Activated CD8-positive, alpha-beta memory T cell treated with anti-CD3 and anti-CD28 coated beads for 24 hours (primary cell): ENCODE measurements around the gene CDK5RAP1.

Source experiments
- DNase-seq: peaks from one replicate; pipeline ENCODE4 v3.0.0-alpha.2; 2020

Gene CDK5RAP1

DNA sequence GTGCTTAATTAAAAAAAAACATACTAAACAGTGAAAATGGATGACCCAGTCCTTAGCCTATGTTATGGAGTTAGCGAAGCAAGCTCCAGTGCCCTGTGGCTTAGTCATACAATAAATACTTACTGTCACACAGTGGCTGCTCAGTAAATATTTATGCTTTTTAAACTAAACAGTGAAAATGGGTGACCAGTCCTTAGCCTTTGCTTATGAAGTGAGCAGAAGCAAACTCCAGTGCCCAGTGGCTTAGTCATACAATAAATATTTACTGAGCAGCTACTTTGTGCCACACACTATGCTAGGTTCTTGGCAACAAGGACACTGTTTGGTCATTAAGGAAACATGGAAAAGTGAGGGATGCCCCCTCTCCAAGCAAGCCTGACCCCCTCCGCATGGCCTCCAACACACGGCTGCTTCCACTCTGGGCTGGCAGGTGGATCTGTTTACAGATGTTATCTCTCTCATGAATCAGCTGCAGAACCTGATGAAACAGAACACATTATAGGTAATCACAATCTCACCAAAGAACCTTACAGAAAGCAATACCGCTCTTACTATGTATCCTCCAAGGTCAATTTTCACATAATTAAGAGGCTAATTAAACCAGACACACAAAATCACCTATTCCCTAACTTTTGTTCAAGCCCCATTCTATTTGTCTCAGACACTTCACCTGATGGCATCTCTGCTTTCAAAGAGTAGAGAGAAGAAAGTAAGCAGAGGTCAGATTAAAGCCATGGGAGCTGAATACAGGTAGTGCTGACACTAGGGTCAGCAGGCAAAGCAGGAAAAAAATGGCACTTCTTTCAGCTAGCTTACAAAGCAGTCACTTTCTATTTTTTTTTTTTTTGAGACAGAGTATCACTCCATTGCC, 27.3 kb downstream of the CDK5RAP1 start:
- no peak for DNase-seq

DNA sequence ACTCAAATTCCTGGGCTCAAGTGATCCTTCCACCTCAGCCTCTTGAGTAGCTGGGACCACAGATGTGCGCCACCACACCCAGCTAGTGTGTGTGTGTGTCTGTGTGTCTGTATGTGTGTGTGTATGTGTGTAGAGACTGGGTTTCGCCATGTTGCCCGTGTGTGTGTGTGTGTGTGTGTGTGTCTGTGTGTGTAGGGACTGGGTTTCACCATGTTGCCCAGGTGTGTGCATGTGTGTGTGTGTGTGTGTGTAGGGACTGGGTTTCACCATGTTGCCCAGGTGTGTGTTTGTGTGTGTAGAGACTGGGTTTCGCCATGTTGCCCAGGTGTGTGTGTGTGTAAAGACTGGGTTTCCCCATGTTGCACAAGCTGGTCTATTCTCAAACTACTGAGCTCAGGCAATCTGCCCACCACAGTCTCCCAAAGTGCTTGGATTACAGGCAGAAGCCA, 28.3 kb downstream of the CDK5RAP1 start:
- DNase-seq: no peak

DNA sequence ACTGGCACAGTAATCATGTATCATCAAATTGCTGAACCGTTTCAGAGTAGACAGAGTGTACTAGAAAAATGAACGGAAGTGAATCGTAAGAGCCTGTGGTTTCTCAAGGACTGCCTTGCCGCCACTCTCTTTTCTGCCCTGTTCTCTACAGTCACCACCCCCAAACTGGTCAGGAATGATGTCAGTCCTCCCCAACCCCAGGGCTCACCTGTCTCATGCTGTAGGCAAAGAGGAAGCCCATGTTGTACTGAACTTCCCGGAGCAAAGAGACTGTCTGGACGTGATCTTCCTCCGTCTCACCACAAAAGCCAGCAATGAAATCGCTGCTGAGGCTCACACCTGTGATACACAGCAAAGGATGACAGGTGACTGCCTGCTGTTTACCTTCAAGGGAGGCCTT, 31.0 kb downstream of the CDK5RAP1 start:
- peak; percentile 58 for DNase-seq

DNA sequence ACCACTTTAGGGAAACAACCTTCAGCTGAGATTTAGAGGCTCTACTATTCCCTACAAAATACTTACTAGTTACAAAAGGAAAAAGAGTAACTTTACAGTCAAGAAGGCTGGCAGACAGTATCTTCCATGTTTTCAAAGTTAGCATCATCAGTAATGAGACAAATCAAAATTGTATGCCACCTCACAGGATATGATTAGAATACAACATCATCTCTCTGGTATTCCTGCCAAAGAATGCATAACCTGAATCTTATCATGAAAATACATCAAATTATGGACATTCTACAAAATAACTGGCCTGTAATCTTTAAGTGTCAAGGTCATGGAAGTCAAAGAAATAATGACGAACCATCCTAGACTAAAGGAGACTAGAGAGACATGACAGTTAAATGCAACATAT, 38.4 kb downstream of the CDK5RAP1 start:
- no peak for DNase-seq

DNA sequence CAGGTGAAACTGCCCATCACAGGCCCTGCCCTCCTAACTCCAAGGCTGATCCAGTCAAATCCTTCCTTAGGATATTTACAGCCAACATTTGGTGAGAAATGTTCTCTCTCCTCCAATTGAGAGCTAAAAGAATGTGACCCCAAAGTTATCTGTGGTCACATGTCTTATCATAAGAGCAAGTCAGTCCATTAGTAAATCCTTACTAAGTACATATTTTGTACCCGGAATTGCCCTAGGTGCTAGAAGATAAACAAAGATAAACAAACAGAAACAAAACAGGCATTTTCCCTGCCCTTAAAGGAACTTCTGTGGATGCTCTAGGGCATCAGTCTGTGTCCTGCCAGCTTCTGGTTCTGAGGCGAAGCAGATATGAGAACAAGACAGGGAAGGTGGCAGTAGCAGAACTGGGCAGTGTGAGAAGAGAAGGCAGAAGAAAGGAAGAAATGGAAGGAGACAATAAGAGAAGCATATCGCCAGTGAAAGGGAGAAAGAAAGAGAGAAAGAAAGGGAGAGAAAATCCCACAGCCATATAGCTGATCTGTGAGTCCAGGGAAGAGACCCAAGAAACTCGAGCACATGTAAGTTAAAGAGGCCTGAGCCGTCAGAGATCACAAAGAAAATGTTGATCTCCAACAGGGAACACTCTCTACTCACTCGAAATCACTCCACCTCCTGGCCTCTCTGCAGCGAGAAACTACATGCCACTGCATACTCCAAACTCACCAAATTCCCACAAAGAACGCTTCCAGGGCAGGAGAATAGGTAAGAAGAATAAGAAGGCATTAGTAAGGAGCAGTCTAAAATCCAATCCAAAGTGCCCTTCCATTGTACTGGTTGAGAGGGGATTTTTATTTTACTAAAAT, 41.7 kb downstream of the CDK5RAP1 start:
- no peak for DNase-seq

DNA sequence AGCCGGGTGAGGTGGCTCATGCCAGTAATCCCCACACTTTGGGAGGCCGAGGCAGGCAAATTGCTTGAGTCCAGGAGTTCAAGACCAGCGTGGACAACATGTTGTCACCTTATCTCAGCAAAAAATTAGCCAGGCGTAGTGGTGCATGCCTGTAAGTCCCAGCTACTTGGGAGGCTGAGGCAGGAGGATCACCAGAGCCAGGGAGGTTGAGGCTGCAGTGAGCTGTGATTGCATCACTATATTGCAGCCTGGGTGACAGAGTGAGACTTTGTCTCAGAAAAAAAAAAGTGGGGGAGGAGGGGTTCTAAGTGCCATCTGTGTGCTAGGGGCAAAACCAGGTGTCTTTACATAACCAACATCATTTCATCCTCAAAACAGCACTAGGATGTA, 48.3 kb downstream of the CDK5RAP1 start:
- DNase-seq: no peak

DNA sequence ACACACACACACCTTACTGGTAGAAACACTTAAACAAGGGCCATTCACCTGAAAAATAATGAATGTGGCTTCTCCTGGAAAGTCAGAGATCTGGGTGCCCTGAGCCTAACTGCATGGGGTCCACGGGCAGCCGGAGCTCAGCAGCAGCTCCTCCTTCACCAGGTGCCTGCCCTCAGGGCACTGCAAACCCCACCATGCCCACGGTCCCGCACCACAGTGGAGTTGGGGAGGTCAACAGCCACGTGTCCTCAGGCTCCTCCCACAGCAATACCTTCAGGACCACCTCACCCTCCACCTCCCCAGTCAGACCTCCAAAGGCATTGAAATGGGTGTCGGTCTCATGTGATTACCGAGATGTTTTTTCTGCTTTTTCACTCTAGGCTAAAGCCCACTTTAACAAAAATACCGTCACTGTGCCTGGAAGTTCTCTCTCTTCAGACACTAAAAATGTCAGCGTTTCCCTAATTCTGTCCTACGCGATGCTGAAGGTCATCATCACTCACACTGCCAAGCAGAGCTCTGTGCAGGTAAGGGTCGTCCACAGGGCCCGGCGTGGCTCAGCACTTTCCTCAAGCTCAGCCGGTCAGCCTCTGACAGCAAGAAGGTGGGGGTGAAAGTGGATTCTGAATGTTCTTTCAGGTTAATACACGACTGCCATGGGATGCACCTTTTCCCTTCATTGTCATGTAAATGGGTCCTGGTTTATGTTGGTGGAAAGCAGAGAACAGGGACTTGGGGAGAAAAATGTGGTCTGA, 48.9 kb downstream of the CDK5RAP1 start:
- DNase-seq: no peak

DNA sequence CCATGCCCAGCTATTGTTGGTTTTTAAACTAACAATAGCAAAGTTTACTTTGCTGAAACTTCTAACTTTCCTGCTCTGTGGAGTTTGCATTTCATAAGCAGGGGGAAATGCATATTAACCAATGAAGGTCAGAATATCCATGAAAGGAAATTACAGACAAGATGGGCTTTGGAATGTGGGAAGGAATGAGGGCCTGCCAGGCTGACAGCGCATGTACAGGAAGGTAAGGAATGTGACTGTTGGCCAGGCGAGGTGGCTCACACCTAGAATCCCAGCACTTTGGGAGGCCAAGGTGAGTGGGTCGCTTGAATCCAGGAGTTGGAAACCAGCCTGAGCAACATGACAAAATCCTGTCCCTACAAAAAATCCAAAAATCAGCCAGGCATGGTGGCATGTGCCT, 49.6 kb downstream of the CDK5RAP1 start:
- DNase-seq: no peak

DNA sequence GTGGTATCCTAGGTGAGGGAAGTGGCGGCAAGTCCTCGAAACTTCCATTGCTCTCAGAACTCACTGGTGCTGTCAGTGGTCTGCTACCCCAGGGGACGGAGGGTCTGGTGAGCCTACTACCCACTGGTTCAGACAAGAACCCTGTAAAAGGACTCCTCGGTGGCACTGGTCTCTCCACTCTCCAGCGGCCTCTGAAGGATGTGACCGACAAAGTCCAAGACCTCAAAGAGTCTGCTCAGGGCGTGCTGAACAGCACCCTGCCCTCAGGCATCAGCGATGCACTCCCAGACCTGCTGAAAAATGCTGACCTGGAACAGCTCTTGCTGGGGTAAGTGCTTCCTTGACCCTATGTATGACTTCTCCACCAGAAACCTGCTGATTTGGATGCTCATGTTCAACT, 51.8 kb downstream of the CDK5RAP1 start:
- no peak for DNase-seq

DNA sequence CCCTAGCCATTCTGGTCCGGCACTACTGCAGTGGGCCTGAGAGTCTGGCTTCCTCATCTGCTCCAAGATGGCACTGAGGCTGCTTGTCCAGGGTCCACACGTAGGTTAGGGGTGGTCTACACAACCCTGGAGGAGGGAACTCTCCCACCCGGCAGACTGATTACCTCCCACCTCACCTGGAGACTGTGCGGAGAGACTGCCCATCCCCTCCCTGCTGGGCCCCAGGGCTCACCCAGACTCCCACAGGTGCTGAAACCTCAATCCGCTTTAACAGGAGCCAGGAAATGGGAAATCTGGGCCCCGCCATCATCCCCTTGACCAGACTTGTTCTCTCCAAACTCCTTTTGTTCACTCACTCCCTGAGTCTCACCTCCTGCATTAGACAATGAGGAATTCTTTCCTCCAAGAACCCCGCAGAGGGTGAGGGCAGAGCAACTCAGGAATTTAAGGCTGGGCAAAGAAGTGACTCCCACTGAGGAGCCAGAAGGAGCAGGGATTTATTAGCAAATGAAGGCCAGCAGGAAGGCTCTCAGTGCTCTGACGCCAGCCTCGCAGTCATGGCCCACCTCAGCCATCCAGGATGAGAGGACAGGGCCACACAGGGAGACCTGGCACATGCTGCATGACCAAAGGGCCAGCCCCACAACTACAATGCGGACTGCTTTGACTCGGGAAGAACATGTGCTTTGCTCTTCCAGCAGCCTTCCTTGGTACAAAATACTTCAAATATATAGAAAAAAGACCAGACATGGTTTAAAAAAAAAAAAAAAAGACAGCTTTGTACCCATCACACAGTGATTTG, 53.0 kb downstream of the CDK5RAP1 start:
- DNase-seq: no peak

DNA sequence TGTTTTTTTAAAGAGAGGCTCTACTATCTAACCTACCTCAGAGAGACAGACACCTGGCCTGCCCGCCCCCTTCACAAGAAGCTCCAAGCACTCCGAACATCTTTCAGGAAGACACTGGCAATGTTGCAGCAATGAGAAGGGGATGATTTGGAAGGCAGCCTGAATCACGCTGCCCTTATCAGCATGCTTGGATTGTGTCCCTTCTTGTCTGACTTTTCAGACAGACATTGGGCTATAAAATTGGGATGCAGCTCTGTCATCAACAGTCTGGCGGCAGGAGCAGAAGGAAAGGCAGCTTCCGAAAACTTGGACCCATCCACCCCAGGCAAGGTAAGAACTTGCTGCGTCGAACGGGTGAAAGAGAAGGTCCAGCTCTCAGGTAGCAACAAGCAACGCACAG, 56.0 kb downstream of the CDK5RAP1 start:
- no peak for DNase-seq

DNA sequence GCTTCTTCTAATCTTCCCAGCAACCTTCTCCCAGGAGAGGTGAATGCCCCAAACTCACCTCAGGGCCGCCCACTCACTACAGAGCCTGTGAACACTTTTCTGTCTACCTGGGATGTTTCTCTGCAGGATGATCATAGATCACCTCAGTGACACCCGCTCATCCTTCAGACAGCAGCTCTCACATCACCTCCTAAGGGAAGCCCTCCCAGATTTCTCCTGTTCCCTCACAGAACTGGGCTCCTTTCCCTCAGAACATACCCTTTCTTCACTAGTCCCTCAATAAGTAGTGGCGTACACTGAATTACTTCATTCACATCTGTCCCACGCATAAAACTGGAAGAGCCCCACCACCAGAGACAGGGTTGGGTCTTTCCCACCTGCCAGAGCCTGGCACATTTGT, 57.8 kb downstream of the CDK5RAP1 start:
- no peak for DNase-seq

DNA sequence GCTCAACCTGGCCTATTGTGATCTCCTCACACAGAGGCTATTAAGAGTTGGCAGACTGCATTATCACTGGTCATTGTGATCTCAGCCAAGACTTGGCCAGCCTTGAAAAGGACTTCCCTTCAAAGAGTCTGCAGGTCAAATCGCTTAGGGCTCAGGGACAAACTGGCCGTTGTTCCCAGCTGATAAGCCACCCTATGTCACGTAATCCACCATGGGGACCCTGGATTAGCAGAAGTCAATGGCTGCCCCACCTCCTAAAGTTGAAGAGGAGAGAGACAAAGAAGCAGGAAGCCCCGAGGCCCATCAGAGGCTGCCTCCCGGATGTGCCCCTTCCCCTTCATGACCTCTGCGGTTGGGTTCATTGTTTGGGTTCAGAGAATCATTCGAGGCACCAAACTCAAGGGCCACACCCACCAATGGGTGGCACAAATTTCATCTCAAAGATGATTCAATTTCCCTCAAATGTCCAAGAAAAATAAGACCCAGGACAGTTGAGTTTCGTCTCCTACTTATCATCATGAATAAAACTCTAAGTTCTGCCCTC, 61.7 kb downstream of the CDK5RAP1 start:
- no peak for DNase-seq

DNA sequence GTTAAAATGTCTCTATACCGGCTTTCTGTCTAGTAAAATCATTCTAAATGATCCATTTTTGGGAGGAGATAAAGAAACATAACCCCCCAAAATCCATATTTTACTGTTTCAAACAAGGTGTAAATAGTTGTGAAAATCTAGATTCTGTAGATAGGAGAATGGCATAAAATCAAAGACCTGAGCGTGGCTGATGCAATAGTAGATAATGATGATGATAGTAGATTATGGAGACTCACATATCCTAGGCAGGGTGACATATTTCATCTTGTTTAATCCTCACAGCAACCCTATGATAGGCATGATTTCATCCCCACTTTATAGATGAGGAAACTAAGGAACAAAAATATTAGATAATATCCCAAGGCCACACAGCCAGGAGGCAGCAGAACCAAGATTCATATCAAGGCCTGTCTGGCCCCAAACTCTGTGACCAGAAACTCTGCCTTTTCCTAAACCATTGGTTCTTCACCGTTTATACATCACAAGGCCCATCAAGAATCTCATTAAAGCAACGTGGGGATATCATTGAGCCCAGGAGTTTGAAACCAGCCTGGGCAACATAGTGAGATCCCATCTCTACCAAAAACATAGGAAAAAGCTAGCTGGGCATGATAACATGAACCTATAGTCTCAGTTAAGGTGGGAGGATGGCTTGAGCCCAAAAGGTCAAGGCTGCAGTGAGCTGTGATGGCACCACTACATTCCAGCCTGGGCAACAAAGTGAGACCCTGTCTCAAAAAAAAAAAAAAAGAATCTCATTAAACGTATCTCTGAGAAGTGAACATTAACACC, 62.7 kb downstream of the CDK5RAP1 start:
- DNase-seq: no peak

DNA sequence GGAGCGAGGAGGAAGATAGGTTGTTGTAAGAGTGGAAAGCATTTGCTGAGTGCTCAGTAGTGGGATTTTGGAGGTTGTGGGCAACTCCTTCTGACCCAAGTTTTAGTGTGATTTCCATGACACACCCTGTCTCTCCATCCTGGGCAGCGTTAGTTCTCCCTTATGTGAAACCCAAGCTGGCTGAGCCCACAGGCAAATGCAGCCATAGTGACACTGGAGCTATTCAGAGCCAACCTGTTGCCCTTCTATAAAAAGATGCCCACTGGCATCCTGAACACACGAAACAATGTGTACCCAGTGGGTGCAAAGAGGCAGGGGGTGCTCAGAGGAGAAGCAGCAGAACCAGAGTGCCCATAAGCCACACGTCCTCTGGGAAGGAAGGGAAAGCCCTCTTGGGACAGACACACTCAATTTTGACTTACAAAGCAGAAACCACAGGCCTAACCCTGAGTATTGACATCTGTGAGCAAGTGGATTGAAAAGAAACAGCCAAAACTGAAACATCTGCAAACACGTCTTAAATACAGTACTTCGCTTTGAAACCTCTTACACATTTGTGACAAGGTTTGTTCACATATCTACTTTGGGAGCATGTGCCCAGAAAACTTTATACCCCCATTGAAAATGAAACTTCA, 63.7 kb downstream of the CDK5RAP1 start:
- no peak for DNase-seq

DNA sequence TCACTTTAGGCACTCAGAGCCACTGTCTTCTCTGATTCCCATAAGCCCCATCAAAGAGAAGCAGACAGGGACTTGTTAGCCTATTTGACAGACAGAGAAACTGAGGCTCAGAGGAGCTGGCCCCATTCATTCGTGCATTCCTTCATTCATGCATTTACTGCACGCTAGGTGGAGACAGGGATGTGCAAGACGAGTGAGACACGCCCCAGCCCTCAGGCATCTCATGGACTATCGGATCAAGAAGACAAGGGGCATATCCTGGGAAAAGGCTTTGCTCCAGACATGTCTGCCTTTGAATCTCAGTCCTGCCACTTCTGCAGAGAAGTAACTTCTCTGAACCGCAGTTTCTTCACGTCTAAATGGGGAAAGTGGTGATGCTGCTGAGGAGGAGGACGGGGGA, 64.2 kb downstream of the CDK5RAP1 start:
- no peak for DNase-seq

DNA sequence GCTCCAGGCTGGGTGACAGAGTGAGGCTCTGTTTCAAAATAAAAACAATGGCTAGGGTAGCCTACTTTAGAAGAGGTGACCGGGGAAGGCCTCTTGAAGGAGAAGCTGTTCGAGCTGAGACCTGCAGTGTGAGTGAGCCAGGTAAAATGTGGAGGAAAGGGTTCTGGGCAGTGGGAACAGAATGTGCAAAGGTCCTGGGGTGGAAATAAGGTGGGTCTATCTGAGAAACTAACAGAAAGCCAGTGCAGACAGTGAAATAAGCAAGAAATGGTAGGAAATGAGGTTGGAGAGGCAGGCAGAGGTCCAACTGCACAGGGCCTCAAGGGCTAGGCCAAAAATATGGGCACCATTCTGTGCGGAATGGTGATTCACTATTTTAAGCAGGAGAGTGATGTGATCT, 64.9 kb downstream of the CDK5RAP1 start:
- no peak for DNase-seq

DNA sequence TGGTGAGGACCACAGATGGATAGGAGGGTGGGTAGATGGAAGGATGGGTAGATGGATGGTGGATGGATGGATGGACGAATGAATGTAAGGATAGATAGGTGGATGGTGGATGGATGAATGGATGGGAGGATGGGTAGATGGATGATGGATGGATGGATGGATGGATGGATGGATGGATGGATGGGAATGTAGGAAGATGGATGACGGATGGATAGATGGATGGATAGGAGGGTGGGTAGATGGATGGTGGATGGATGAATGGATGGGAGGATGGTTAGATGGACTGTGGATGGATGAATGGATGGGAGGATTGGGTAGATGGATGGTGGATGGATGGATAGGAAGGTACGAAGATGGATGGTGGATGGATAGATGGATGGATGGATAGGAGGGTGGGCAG, 67.2 kb downstream of the CDK5RAP1 start:
- no peak for DNase-seq

DNA sequence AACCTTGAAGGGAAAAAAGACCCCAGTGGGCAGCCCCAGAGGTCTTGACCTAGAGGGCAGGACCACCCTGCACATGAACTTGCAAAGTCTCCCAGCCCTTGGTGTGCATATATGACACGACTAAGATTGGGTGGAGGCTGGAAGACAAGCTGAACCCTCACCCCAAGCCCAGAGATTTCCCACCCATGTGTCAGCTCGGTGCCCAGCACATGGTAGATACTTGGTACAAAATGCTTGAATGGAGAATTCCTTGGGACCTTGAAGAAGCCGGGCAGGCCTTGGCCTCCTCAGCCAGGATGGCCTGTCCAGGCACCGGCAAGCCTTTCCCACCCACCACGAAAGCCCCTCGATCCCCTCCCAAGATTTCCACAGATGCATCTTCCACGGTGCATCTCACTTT, 67.7 kb downstream of the CDK5RAP1 start:
- DNase-seq: no peak

DNA sequence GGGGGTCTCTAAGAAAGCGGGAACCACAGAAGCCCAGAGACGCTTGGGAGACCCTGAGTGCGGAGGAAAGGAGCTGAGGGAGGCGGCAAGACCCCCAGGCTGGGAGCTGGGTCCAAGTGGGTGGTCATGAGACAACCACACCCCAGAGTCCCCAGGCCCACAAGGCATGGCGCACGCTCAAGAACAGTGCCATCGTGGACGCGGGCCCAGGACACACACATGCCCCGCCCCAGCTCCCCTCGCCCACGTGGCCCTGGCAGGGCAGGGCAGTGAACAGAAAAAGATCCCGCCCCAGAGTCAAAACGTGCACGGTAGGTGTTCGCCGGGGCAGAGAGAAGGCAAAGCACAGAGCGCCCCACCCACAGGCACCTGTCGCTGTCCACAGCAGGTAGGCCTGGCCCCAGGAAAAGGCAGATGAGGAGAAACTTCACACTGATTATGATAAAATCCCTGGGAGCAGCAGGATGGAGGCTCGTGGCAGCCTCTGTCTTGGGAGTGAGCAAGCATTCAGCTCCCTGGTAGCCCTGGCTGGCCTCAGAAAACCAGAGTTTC, 68.3 kb downstream of the CDK5RAP1 start:
- no peak for DNase-seq
